Activated T-helper 2 cell treated with anti-CD3 and anti-CD28 coated beads, Interferon-gamma antibody, Interleukin-2, Interleukin-4, amounts not matched to agents 10 μg/mL and 5 μg/mL and 100 μg/mL, durations not matched to agents 14 hours and 24 hours and 36 hours (primary cell): Measurements from ENCODE around the gene ARID4B. TPM values are rescaled to one million over a fixed set of nuclear protein-coding genes. Genes with fewer than 3 reads are reported as not detected.
"Not testable (repeated sequence)": the region's sequence is repeated elsewhere in the genome, so short reads cannot be mapped to it uniquely, and the experiment has no call there.

Source experiments
- DNase-seq: peaks from one replicate; pipeline ENCODE4 v3.0.0; 2021; ENCODE audit warnings: low spot score
- H3K27ac Mint-ChIP-seq: one replicate; pipeline ENCODE4 v1.8.0; 2021; ENCODE audit warnings: mixed read lengths
- H3K27me3 Mint-ChIP-seq: one replicate; pipeline ENCODE4 v1.8.0; 2021; ENCODE audit warnings: low read depth, mixed read lengths
- H3K36me3 Mint-ChIP-seq: one replicate; pipeline ENCODE4 v1.8.0; 2021; ENCODE audit warnings: low read depth, mixed read lengths
- H3K4me1 Mint-ChIP-seq: one replicate; pipeline ENCODE4 v1.8.0; 2021; ENCODE audit warnings: low read depth, mixed read lengths
- H3K4me3 Mint-ChIP-seq: one replicate; pipeline ENCODE4 v1.8.0; 2021; ENCODE audit warnings: low read depth, mild to moderate bottlenecking, moderate library complexity, mixed read lengths
- H3K9me3 Mint-ChIP-seq: one replicate; pipeline ENCODE4 v1.8.0; 2021; ENCODE audit warnings: mixed read lengths
- intact Hi-C: fragments of 100-400 bp; cut with micrococcal nuclease; formaldehyde crosslinking; loops from one replicate; pipeline ENCODE4 v1.15.1; 2023
- total RNA-seq: library from RNA; stranded (reverse); gene quantifications from 2 replicates; pipeline ENCODE4 v1.2.3, GENCODE V29; 2022

The ARID4B gene
- total RNA-seq, 1 donor from 2014 or later, result 49.6 TPM

DNA sequence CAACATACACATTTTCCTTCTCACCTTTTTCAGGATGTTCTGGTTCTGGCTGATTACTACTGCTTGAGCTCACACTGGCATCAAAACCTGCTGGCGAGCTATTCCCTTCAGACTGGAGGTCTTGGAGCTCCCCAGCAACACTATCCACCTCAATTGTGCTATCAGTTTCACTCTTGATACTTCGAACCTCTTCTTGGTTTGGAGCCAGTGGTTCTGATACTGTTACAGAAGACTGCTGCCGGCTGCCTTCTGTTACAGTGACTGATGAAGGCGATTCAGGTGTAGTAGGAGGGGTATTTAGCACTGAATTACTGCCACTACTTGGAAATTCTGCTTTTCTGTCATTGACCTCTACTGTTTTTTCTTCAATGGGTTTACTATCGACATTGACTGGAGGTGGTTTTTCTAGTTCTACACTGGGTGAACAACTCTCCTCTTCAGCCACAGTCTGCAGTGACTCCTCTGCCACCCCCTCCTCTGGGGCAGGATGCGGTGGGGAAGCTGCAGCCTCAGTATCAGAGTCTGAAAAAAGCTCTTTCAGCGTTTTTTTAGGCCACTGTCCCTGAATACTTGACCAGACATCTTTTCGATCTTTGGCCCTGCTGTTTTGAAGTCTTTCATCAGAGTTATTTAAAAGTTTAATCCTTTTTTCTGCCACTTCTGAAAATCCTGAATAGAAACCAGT lies 146.3 kb downstream of the ARID4B start:
- peaks cover 19% of the 10 kb centered on the region for H3K4me1 Mint-ChIP-seq
- no peak overlapping the region for H3K4me3 Mint-ChIP-seq
- peak overlapping the region; percentile 50 for H3K27ac Mint-ChIP-seq
- DNase-seq, result no peak
- intact Hi-C loops, result no loop called here
- H3K27me3 Mint-ChIP-seq, result no peaks in the 10 kb centered on the region
- H3K9me3 Mint-ChIP-seq, result no peaks in the 10 kb centered on the region
- H3K36me3 Mint-ChIP-seq, result peaks cover 42% of the 10 kb centered on the region

DNA sequence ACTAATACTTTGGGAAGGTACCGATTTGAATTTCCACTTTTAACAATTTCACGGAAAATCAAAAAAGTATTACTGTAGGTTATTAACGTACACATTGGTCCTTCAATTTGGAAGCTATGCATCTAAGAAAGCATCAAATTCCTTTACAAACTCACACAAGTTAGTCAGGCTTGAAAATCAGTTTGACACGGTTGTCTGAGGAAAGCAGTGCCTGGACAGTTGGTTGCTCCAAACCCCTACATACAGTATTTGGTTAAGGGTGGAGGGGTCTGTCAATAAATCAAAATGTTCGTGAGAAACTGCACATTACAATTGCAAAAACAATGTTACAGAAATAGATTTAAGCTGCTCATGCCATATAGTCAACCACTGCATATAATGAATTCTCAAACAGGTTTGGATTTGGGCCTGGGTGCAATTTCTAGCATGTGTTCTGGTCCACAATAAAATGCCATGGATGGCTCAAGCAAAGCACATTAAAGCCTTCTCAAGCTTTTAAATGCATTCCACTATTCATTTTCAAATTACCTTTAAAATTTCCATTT lies 147.0 kb downstream of the ARID4B start:
- H3K27me3 Mint-ChIP-seq, result no peaks in the 10 kb centered on the region
- intact Hi-C loops, result no loop called here
- peak overlapping the region; percentile 50 for H3K27ac Mint-ChIP-seq
- H3K9me3 Mint-ChIP-seq, result no peaks in the 10 kb centered on the region
- peaks cover 45% of the 10 kb centered on the region for H3K36me3 Mint-ChIP-seq
- no peak for DNase-seq
- H3K4me3 Mint-ChIP-seq, result no peak overlapping the region
- H3K4me1 Mint-ChIP-seq, result peaks cover 19% of the 10 kb centered on the region

DNA sequence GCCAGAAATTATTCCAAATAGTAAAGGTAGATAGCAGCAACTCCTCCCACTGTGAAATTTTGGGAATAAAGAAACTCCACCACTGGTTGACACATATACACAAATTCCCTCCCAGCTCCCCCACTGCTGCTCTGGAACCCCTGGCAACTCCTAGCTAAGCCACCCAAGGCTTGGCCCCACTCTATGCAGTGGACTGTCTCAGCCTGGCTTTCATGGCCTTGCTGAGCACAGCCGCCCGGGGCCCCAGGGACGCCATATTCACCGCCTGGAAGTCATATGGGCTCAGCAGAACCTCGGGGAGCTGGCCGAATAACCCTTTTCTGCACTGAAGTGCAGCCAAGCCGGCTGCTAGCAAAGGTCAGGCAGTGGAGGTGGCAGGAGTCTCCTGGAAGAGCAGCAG lies 151.5 kb downstream of the ARID4B start:
- Mint-ChIP-seq H3K27ac (no peak overlapping the region), H3K4me1 (peaks cover 4% of the 10 kb centered on the region), H3K4me3 (no peak overlapping the region), H3K36me3 (peaks cover 66% of the 10 kb centered on the region), H3K9me3 (no peaks in the 10 kb centered on the region), H3K27me3 (no peaks in the 10 kb centered on the region)
- no peak for DNase-seq
- intact Hi-C loops, result no loop called here

DNA sequence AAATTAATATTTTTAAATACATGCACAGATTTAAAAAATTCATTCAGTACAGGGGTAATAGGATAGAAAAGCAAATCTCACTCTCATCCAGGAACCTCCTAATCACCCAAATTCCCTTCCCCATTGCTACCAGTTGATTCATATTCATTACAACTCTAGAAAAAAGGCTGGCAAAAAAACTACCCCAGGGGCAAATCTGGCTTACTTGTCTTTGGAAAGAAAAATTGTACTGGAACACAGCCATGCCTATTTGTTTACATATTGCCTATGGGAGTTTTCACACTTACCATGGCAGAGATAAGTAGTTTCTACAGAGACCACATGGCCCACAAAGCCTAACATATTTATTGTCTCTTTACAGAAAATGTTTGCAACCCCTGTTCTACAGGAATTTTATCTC lies 158.0 kb downstream of the ARID4B start:
- no peak overlapping the region for H3K4me3 Mint-ChIP-seq
- no peak overlapping the region for H3K27ac Mint-ChIP-seq
- no peaks in the 10 kb centered on the region for H3K9me3 Mint-ChIP-seq
- no peak for DNase-seq
- intact Hi-C loops, result loop anchor here (10.0 kb wide), 1 partner anchor 475 kb away; the partner anchor contains the start of gene GNG4
- no peaks in the 10 kb centered on the region for H3K4me1 Mint-ChIP-seq
- H3K36me3 Mint-ChIP-seq, result peaks cover 63% of the 10 kb centered on the region
- H3K27me3 Mint-ChIP-seq, result no peaks in the 10 kb centered on the region

DNA sequence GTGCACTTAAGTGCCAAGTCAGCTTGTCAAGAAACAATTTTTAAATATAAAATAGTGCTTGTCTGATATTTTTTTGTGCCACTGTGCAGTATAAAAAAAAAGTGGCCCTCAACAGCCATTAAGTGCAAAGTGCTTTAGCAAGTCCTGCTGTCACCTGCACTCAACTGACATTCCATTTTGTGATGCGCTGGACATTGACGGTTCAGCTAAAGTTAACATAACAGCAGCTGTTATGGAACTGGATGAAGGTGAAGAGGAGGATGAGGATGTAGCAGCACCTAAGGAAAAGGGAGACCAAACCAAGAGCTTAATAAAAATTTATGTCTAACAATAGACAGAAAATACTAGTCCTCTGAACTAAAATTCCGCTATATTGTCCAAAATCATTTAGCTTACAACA lies 159.6 kb downstream of the ARID4B start:
- H3K4me1 Mint-ChIP-seq, result no peaks in the 10 kb centered on the region
- H3K4me3 Mint-ChIP-seq, result no peak overlapping the region
- intact Hi-C loops, result loop anchor here (10.0 kb wide), 1 partner anchor 476 kb away; the partner anchor contains the start of gene GNG4
- peaks cover 53% of the 10 kb centered on the region for H3K36me3 Mint-ChIP-seq
- H3K9me3 Mint-ChIP-seq, result no peaks in the 10 kb centered on the region
- no peak for DNase-seq
- no peaks in the 10 kb centered on the region for H3K27me3 Mint-ChIP-seq
- no peak overlapping the region for H3K27ac Mint-ChIP-seq

DNA sequence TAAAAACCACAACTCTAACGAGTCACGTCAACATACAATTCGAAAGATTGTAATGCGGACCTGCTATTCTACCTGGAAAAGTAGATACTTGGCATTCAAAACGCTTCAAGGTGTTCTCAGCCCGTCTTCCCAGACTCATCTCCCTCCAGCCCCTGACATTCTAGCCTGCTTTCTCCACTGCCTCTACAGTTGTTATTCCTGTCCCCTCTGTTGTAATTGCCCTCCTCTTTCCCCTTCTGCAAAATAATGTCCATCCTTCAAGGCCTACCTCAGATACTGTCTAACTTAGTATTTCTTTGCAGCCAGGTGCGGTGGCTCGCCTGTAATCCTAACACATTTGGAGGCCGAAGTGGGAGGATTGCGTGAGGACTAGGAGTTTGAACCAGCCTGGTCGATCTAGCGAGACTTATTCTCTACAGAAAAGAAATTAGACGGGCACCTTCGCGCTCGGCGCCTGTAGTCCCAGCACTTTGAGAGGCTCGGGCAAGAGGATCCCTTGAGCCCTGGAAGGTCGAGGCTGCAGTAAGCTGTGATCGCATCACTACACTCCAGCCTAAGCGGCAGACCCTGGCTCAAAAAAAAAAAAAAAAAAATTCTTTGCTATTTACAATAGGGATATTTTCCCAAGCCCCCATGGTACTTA lies 166.2 kb downstream of the ARID4B start:
- H3K9me3 Mint-ChIP-seq, result no peaks in the 10 kb centered on the region
- H3K27ac Mint-ChIP-seq, result peak overlapping the region; percentile 97
- peak overlapping the region; percentile 99 for H3K4me3 Mint-ChIP-seq
- peaks cover 26% of the 10 kb centered on the region for H3K36me3 Mint-ChIP-seq
- H3K27me3 Mint-ChIP-seq, result no peaks in the 10 kb centered on the region
- intact Hi-C loops, result loop anchor here (1.0 to 10.0 kb wide), 5 partner anchors 33 to 483 kb away; partner anchors contain the start of genes ARID4B, GGPS1 and GNG4
- no peak for DNase-seq
- H3K4me1 Mint-ChIP-seq, result peaks cover 13% of the 10 kb centered on the region

DNA sequence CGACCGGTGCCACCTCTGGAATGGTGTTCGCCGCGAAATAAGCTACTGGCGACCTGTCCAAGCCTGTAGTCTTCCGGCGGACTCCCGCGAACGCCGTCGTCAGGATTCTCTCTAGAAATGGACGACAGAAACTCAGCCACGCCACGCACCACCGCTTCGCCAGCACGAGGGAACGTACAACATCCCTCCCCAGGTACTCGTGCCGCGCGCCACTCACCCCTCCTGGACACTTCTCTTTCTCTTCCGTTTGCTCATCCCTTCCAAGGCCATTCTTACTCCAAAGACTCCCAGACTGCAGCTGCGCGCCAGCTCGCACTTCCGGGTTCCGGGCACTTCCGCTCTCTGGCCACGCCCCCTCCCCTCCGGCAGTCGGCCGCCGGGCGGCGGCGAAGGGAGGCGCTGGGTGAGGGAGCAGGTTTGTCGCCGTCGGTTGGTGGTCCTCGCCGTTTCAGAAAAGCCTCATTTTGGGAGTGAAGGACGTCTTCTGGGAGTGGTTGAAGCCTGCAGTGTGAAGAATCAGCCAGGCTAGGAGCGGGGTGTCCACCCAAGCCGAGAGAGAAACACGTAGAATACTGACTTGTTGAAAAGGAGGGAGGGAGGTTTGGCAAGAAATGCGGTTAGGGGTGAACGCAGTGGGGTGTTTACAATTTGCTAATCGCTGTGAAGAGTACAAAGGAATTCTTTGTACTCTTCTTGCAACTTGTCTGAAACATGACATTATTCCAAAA lies 166.9 kb downstream of the ARID4B start, which contains the start of gene RBM34:
Gene RBM34, minus strand, starts transcription at position 294 of the 728 bp plus-strand sequence. Its CDS starts 24 bp downstream, at position 270.
- Mint-ChIP-seq H3K4me1 (peaks cover 13% of the 10 kb centered on the region), H3K27ac (peak within 1 kb of the TSS; percentile 97), H3K27me3 (no peaks in the 10 kb centered on the region), H3K4me3 (peak within 1 kb of the TSS; percentile 99), H3K9me3 (no peaks in the 10 kb centered on the region), H3K36me3 (peaks cover 26% of the 10 kb centered on the region)
- peak; percentile 91 for DNase-seq
- intact Hi-C loops, result loop anchor here (1.0 to 10.0 kb wide), 5 partner anchors 32 to 484 kb away; partner anchors contain the start of genes ARID4B, GGPS1 and GNG4

DNA sequence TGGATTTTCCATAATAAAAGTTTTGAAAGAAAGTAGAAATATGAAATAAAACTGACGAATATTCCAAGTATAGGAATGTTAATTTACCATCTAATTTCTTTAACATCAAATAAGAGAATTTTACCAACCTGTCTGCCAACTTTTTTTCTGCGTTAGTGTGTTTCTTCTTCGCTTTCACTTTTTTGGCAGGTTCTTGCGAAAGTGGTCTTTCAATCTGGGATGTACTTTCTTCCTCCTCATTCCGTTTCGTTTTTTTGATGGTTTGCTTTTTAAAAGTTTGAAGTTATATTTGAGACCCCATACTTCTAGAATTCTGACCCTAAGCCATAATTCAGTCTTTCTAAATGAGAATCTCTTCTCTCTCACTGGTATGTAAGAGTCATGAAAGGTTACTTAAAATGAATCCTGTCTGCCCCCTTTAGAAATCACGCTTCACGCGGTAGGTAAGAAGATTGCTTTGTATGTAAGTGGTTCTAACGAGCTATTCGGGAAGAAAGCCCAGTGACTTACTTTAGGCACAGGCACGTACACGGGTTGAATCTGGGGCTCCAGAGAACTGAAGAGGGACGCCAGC lies 167.5 kb downstream of the ARID4B start:
- no peak for DNase-seq
- Mint-ChIP-seq H3K36me3 (peaks cover 26% of the 10 kb centered on the region), H3K4me3 (peak overlapping the region; percentile 99), H3K27ac (peak overlapping the region; percentile 97), H3K4me1 (peaks cover 13% of the 10 kb centered on the region), H3K27me3 (no peaks in the 10 kb centered on the region), H3K9me3 (no peaks in the 10 kb centered on the region)
- intact Hi-C loops, result loop anchor here (5.0 to 10.0 kb wide), 2 partner anchors 47 to 484 kb away; partner anchors contain the start of gene GNG4

DNA sequence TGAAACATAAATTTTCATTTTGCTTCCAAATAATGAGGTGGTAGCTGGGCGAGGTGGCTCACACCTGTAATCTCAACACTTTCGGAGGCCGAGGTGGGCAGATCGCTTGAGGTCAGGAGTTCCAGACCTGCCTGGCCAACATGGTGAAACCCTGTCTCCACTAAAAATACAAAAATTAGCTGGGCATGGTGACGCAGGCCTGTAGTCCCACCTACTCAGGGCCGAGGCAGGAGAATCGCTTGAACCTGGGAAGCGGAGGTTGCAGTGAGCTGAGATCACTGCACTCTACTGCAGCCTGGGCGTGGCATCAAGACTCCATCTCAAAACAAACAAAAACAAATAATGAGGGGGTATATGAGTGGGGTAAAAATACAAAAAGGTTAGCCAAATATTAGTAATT lies 168.0 kb downstream of the ARID4B start:
- Mint-ChIP-seq H3K27ac (peak overlapping the region; percentile 56), H3K4me3 (peak overlapping the region; percentile 99), H3K4me1 (peaks cover 13% of the 10 kb centered on the region), H3K36me3 (peaks cover 23% of the 10 kb centered on the region)
- H3K9me3 Mint-ChIP-seq, H3K27me3 Mint-ChIP-seq: not testable (repeated sequence)
- peak; percentile 6 for DNase-seq
- intact Hi-C loops, result loop anchor here (5.0 to 10.0 kb wide), 2 partner anchors 47 to 485 kb away; partner anchors contain the start of gene GNG4

DNA sequence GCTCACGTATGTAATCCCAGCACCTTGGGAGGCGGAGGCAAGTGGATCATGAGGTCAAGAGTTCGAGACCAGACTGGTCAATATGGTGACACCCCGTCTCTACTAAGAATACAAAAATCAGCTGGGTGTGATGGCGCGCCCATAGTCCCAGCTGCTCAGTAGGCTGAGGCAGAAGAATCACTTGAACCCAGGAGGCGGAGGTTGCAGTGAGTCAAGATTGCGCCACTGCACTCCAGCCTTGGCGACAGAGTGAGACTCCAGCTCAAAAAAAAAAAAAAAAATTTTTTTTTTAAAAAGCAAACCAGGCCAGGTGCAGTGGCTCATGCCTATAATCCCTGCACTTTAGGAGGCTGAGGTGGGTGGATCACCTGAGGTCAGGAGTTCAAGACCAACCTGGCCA lies 168.7 kb downstream of the ARID4B start:
- Mint-ChIP-seq H3K36me3 (peaks cover 25% of the 10 kb centered on the region), H3K4me1 (peaks cover 13% of the 10 kb centered on the region), H3K4me3 (peak overlapping the region; percentile 99)
- H3K9me3 Mint-ChIP-seq, H3K27ac Mint-ChIP-seq, intact Hi-C loops, H3K27me3 Mint-ChIP-seq: not testable (repeated sequence)
- DNase-seq, result peak; percentile 7

DNA sequence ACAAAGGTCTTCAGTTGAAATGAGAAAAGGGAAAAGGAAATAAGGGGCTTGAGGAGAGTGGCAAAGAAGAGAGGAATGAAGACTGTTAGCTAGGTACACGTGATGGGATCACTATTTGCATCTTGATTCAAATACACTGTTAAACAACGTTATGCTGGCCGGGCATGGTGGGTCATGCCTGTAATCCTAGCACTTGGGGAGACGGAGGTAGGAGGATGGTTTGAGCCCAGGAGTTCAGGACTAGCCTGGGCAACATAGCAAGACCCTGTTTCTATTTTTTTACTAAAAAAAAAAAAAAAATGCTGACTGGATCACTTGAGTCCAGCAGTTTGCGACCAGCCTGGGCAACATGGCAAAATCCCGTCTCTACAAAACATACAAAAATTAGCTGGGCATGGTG lies 169.3 kb downstream of the ARID4B start:
- Mint-ChIP-seq H3K4me3 (peak overlapping the region; percentile 48), H3K36me3 (peaks cover 31% of the 10 kb centered on the region), H3K27me3 (no peaks in the 10 kb centered on the region), H3K4me1 (peaks cover 13% of the 10 kb centered on the region), H3K27ac (no peak overlapping the region), H3K9me3 (no peaks in the 10 kb centered on the region)
- intact Hi-C loops, result no loop called here
- DNase-seq, result no peak

DNA sequence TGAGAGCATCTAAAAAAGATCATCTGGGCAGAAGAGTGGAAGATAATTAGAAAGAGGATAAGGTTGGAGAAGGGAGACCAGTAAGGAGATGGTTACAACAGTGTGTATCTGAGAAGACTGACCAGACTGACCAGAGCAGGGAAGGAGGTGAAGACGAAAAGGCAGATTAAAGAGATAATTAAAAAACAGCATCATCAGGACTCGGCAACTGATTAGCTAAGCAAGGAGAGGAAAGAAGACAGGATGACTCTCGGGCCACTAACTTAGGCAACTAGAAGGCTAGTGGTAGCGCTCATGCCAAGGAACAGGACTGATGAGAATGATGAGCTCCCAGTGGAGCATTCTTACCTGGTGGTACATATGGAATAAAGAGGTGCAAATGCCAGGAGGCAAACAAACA lies 170.8 kb downstream of the ARID4B start:
- Mint-ChIP-seq H3K4me1 (peaks cover 13% of the 10 kb centered on the region), H3K27me3 (no peaks in the 10 kb centered on the region), H3K9me3 (no peaks in the 10 kb centered on the region), H3K36me3 (peaks cover 47% of the 10 kb centered on the region), H3K4me3 (no peak overlapping the region), H3K27ac (no peak overlapping the region)
- no peak for DNase-seq
- intact Hi-C loops, result no loop called here
